Tibial nerve (tissue), 4 donors: ENCODE measurements around the gene FBXL3.

Experiments used
- CTCF ChIP-seq, 5 experiments: fragments of 200-600 bp in 3 of 5; fragments of 450-650 bp in 2 of 5; sonication (generic) in 3 of 5; IDR thresholded peaks; one replicate each; pipeline ENCODE4 v1.5.1; 2016 to 2019; ENCODE audit warnings: antibody characterized with exemption in 5 of 5, mild to moderate bottlenecking in 3 of 5, moderate library complexity in 2 of 5
- EP300 ChIP-seq, 2 donors: sonication (generic); formaldehyde crosslinking; IDR thresholded peaks; one replicate each; pipeline ENCODE4 v1.6.1; 2017; ENCODE audit warnings: antibody characterized with exemption in 2 of 2, mild to moderate bottlenecking in 1 of 2
- POLR2A ChIP-seq, 2 donors: fragments of 450-650 bp; IDR thresholded peaks; one replicate each; pipeline ENCODE4 v1.6.1; 2017; ENCODE audit warnings: antibody characterized with exemption in 2 of 2, mild to moderate bottlenecking in 2 of 2, moderate library complexity in 2 of 2

GRCh38 chr13:76991796-76992547 lies 35.0 kb downstream of the FBXL3 start, which contains the start of gene CLN5:
- TF ChIP-seq POLR2A (IDR thresholded peaks at IDR 0.05) (peak; percentile 97), CTCF (IDR thresholded peaks at IDR 0.05) (peak in 3 of 5 experiments; percentile 21 to 67 (median 66)), EP300 (IDR thresholded peaks at IDR 0.05) (peak; percentile 70 to 99)
